HCT116 (cell line): ENCODE measurements around the gene KIF26A. TPM values are rescaled to one million over a fixed set of nuclear protein-coding genes. Genes with fewer than 3 reads are reported as not detected.

Source experiments
- ATAC-seq: fragments of 200-7000 bp; cut with Tn5 transposase; 2 replicates; pipeline ENCODE4 v1.9.1; 2020; ENCODE audit warnings: mild to moderate bottlenecking, moderate library complexity
- BruUV-seq: library from RNA; stranded (reverse); fragments of 400-500 nt; replicated peaks from 2 replicates; lab custom pipeline; 2021; lab: Mats Ljungman, UMichigan
- CTCF ChIA-PET: fragments of 300-600 bp; sonication (Branson Sonifier 250); formaldehyde crosslinking; loops from one replicate; lab custom pipeline; 2021; ENCODE audit warnings: antibody characterized with exemption; lab: Charles Lee
- POLR2A ChIA-PET: fragments of 300-600, 350-600 bp; sonication (Branson Sonifier 250); formaldehyde crosslinking; loops from one replicate; lab custom pipeline; 2021; ENCODE audit warnings: antibody characterized with exemption; lab: Charles Lee
- RAD21 ChIA-PET, 2 experiments: fragments of 300-600 bp; sonication (Branson Sonifier 250); formaldehyde crosslinking; loops; one replicate each; lab custom pipeline; 2023; ENCODE audit warnings: low total read pairs in 2 of 2; ENCODE audit not compliant: uncharacterized antibody in 2 of 2, unreplicated experiment in 2 of 2, low non-redundant PET in 1 of 2; lab: Charles Lee
- DNase-seq: peaks from one replicate; pipeline ENCODE4 v3.0.0-alpha.2; 2010; ENCODE audit warnings: low read depth, low spot score
- H2AFZ ChIP-seq: fragments of 200-600 bp; shearing (Covaris generic), sonication (generic); 2 replicates; pipeline ENCODE4 v1.6.1; 2017; ENCODE audit warnings: low read depth, mixed run types, mixed read lengths, antibody characterized with exemption, low read length; ENCODE audit not compliant: poor library complexity, severe bottlenecking
- H3K27ac ChIP-seq: 2 replicates; pipeline ENCODE4 v1.5.1; 2012; ENCODE audit warnings: low read depth, low read length
- H3K27me3 ChIP-seq: fragments of 200-600 bp; sonication (generic); 2 replicates; pipeline ENCODE4 v1.6.1; 2016; ENCODE audit warnings: mixed run types, low read length, mixed read lengths; ENCODE audit not compliant: insufficient read depth
- H3K36me3 ChIP-seq, 2 experiments: fragments of 200-500 bp in 1 of 2; fragments of 200-600 bp in 1 of 2; sonication (Bioruptor generic) in 1 of 2; sonication (generic) in 1 of 2; 2 replicates each; pipeline versions ENCODE4 v1.5.1 to v1.6.1; 2014 to 2016; ENCODE audit warnings: low read length in 2 of 2, inconsistent platforms in 1 of 2, mixed read lengths in 1 of 2, mixed run types in 1 of 2; ENCODE audit not compliant: insufficient read depth in 2 of 2, control insufficient read depth in 1 of 2
- H3K4me1 ChIP-seq, 2 experiments: fragments of 200-600 bp in 1 of 2; sonication (generic) in 1 of 2; 2 replicates each; pipeline versions ENCODE4 v1.5.1 to v1.6.1; 2012 to 2017; ENCODE audit warnings: low read length in 2 of 2, inconsistent platforms in 1 of 2, mild to moderate bottlenecking in 1 of 2, mixed read lengths in 1 of 2, mixed run types in 1 of 2, moderate library complexity in 1 of 2; ENCODE audit not compliant: insufficient read depth in 2 of 2, control insufficient read depth in 1 of 2
- H3K4me2 ChIP-seq: fragments of 200-600 bp; sonication (generic); 2 replicates; pipeline ENCODE4 v1.6.1; 2017; ENCODE audit warnings: mixed run types, low read length, mixed read lengths
- H3K4me3 ChIP-seq, 2 experiments: fragments of 200-600 bp in 1 of 2; sonication (generic) in 1 of 2; replicated peaks in 1 of 2; 2 replicates each; pipeline ENCODE4 v1.5.1; 2011 to 2016; ENCODE audit warnings: low read length in 2 of 2, control low read depth in 1 of 2, low read depth in 1 of 2, mild to moderate bottlenecking in 1 of 2, mixed read lengths in 1 of 2, mixed run types in 1 of 2
- H3K79me2 ChIP-seq: fragments of 200-600 bp; sonication (generic); 2 replicates; pipeline ENCODE4 v1.6.1; 2017; ENCODE audit warnings: mild to moderate bottlenecking, mixed run types, low read length, moderate library complexity, mixed read lengths; ENCODE audit not compliant: insufficient read depth
- H3K9ac ChIP-seq: fragments of 200-600 bp; sonication (generic); 2 replicates; pipeline ENCODE4 v1.6.1; 2016; ENCODE audit warnings: low read length, mixed read lengths
- H3K9me2 ChIP-seq: fragments of 200-600 bp; sonication (generic), shearing (Covaris generic); 2 replicates; pipeline ENCODE4 v1.6.1; 2017; ENCODE audit warnings: mixed run types, mild to moderate bottlenecking, moderate library complexity; ENCODE audit not compliant: insufficient read depth
- H3K9me3 ChIP-seq, 2 experiments: fragments of 200-500 bp in 1 of 2; fragments of 200-600 bp in 1 of 2; sonication (Bioruptor generic) in 1 of 2; sonication (generic) in 1 of 2; 2 replicates each; pipeline ENCODE4 v1.6.1; 2014 to 2017; ENCODE audit warnings: low read length in 2 of 2, mixed read lengths in 2 of 2, inconsistent platforms in 1 of 2, low read depth in 1 of 2, mild to moderate bottlenecking in 1 of 2, mixed run types in 1 of 2, moderate library complexity in 1 of 2; ENCODE audit not compliant: control insufficient read depth in 1 of 2, insufficient read depth in 1 of 2
- H4K20me1 ChIP-seq: fragments of 200-600 bp; sonication (generic), shearing (Covaris generic); 2 replicates; pipeline ENCODE4 v1.6.1; 2017; ENCODE audit warnings: mixed run types, mild to moderate bottlenecking, moderate library complexity; ENCODE audit not compliant: insufficient read depth
- CBX3 ChIP-seq: IDR thresholded peaks from 2 replicates; pipeline ENCODE4 v1.6.1; 2012; ENCODE audit warnings: low read depth
- CEBPB ChIP-seq: IDR thresholded peaks from 2 replicates; pipeline ENCODE4 v1.6.1; 2012; ENCODE audit warnings: low read depth
- EGR1 ChIP-seq: IDR thresholded peaks from 2 replicates; pipeline ENCODE4 v1.6.1; 2012; ENCODE audit warnings: low read depth
- EZH2phosphoT487 ChIP-seq: fragments of 200-600 bp; IDR thresholded peaks from 2 replicates; pipeline ENCODE4 v1.6.1; 2018; ENCODE audit warnings: antibody characterized with exemption, borderline replicate concordance
- JUND ChIP-seq: IDR thresholded peaks from 2 replicates; pipeline ENCODE4 v1.6.1; 2012
- POLR2A ChIP-seq: IDR thresholded peaks from 2 replicates; pipeline ENCODE4 v1.7.0; 2011; ENCODE audit warnings: borderline replicate concordance; ENCODE audit not compliant: insufficient read depth, insufficient read length; ENCODE audit errors: extremely low read depth
- RAD21 ChIP-seq: IDR thresholded peaks from 2 replicates; pipeline ENCODE4 v1.6.1; 2012; ENCODE audit warnings: low read depth, mild to moderate bottlenecking
- YY1 ChIP-seq: IDR thresholded peaks from 2 replicates; pipeline ENCODE4 v1.6.1; 2011; ENCODE audit warnings: low read length, low read depth, moderate library complexity, mild to moderate bottlenecking; ENCODE audit not compliant: insufficient replicate concordance; ENCODE audit errors: extremely low read depth
- ZFX ChIP-seq: fragments of 450-650 bp; IDR thresholded peaks from 2 replicates; pipeline ENCODE4 v1.6.1; 2017
- ZNF274 ChIP-seq: fragments of 200-500 bp; sonication (Bioruptor generic); IDR thresholded peaks from 2 replicates; pipeline ENCODE4 v1.6.1; 2014; ENCODE audit warnings: mild to moderate bottlenecking, low read depth, low read length, inconsistent platforms
- intact Hi-C: fragments of 100-400 bp; cut with micrococcal nuclease; formaldehyde crosslinking; loops from 2 replicates; pipeline ENCODE4 v1.10.0; 2022
- total RNA-seq: library from RNA; stranded (reverse); gene quantifications from one replicate; pipeline ENCODE4 v1.2.1, GENCODE V29; 2021; ENCODE audit not compliant: unreplicated experiment
- TF ChIP-seq, protein P1 (sequence below): IDR thresholded peaks from 2 replicates; pipeline ENCODE4 v1.6.1; 2012; ENCODE audit warnings: low read depth
- TF ChIP-seq, protein P2 (sequence below): IDR thresholded peaks from 2 replicates; pipeline ENCODE4 v1.6.1; 2012
- TF ChIP-seq, protein P3 (sequence below): IDR thresholded peaks from 2 replicates; pipeline ENCODE4 v1.6.1; 2011; ENCODE audit warnings: mild to moderate bottlenecking, low read length, moderate library complexity; ENCODE audit not compliant: insufficient replicate concordance; ENCODE audit errors: extremely low read depth

The KIF26A gene
- total RNA-seq, 1 experiment from 2014 or later = 10.2 TPM

DNA sequence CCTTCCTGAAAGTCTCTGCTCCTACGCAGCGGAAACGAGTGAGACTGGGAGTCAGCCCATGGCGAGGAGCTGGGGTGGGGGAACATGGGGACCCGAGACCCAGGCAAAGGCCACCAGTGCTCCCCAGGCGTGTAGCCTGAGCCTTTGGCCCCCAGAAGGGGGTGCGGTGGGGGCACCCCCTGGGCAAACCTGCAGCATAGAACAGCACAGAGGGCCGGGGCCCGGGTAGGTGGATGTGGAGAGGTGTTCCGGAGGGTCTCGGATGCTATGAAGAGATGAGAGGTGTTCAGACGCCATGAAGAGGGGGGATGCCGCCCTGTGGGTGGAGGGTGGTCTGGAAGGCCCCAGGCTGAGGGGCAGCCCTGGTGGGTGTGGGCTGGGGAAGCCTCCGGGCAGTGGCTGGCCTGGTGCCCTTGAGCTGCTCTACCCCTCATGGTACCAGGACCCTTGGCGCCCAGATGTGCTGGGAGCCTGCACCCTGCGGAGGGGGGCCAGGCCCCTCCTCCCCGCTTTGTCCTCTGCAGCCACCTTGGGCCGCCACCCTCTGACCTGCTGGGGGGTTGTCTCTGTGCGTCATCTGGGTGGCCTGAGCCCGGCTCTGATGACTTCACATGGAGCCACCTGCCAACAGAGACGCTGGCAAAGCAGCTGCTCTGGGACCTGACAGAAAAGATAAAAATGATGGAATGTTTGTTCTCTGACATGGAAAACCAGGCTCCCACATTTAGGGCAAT is 83.4 kb downstream of the KIF26A start:
- H3K4me3 ChIP-seq = no peak overlapping the region
- H3K36me3 ChIP-seq = no peaks in the 10 kb centered on the region
- no peaks in the 10 kb centered on the region for H4K20me1 ChIP-seq
- no peaks in the 10 kb centered on the region for H3K27me3 ChIP-seq
- intact Hi-C loops = no loop called here
- H3K9me3 ChIP-seq = no peaks in the 10 kb centered on the region
- no peak for DNase-seq
- no peaks in the 10 kb centered on the region for H3K9me2 ChIP-seq
- RAD21 ChIA-PET = no interaction called here
- no peak overlapping the region for H2AFZ ChIP-seq
- no peak overlapping the region for H3K27ac ChIP-seq
- TF ChIP-seq JUND (no peak), ZNF274 (no peak), POLR2A (no peak), YY1 (no peak), EZH2phosphoT487 (no peak), CEBPB (no peak), CBX3 (no peak), EGR1 (no peak), ZFX (no peak), RAD21 (no peak)
- TF ChIP-seq, protein P1, sequence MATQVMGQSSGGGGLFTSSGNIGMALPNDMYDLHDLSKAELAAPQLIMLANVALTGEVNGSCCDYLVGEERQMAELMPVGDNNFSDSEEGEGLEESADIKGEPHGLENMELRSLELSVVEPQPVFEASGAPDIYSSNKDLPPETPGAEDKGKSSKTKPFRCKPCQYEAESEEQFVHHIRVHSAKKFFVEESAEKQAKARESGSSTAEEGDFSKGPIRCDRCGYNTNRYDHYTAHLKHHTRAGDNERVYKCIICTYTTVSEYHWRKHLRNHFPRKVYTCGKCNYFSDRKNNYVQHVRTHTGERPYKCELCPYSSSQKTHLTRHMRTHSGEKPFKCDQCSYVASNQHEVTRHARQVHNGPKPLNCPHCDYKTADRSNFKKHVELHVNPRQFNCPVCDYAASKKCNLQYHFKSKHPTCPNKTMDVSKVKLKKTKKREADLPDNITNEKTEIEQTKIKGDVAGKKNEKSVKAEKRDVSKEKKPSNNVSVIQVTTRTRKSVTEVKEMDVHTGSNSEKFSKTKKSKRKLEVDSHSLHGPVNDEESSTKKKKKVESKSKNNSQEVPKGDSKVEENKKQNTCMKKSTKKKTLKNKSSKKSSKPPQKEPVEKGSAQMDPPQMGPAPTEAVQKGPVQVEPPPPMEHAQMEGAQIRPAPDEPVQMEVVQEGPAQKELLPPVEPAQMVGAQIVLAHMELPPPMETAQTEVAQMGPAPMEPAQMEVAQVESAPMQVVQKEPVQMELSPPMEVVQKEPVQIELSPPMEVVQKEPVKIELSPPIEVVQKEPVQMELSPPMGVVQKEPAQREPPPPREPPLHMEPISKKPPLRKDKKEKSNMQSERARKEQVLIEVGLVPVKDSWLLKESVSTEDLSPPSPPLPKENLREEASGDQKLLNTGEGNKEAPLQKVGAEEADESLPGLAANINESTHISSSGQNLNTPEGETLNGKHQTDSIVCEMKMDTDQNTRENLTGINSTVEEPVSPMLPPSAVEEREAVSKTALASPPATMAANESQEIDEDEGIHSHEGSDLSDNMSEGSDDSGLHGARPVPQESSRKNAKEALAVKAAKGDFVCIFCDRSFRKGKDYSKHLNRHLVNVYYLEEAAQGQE = no peak
- TF ChIP-seq, protein P2, sequence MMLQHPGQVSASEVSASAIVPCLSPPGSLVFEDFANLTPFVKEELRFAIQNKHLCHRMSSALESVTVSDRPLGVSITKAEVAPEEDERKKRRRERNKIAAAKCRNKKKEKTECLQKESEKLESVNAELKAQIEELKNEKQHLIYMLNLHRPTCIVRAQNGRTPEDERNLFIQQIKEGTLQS = no peak
- TF ChIP-seq, protein P3, sequence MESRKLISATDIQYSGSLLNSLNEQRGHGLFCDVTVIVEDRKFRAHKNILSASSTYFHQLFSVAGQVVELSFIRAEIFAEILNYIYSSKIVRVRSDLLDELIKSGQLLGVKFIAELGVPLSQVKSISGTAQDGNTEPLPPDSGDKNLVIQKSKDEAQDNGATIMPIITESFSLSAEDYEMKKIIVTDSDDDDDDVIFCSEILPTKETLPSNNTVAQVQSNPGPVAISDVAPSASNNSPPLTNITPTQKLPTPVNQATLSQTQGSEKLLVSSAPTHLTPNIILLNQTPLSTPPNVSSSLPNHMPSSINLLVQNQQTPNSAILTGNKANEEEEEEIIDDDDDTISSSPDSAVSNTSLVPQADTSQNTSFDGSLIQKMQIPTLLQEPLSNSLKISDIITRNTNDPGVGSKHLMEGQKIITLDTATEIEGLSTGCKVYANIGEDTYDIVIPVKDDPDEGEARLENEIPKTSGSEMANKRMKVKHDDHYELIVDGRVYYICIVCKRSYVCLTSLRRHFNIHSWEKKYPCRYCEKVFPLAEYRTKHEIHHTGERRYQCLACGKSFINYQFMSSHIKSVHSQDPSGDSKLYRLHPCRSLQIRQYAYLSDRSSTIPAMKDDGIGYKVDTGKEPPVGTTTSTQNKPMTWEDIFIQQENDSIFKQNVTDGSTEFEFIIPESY = no peak
- TF ChIP-seq, all 23 proteins: peak for 0
- Histone ChIP-seq H3K79me2 (no peaks in the 10 kb centered on the region), H3K4me1 (peaks cover 15 to 24% of the 10 kb centered on the region in 2 experiments), H3K9ac (no peak overlapping the region), H3K4me2 (no peak overlapping the region)
- no peak for ATAC-seq
- ChIA-PET POLR2A (no interaction called here), CTCF (no interaction called here)
- no TSS peak for BruUV-seq
